ENCODE results near the gene IFRD1.
A peak's percentile ranks its signal among the peaks of the same experiment; 100 is the strongest.

The IFRD1 gene

DNA sequence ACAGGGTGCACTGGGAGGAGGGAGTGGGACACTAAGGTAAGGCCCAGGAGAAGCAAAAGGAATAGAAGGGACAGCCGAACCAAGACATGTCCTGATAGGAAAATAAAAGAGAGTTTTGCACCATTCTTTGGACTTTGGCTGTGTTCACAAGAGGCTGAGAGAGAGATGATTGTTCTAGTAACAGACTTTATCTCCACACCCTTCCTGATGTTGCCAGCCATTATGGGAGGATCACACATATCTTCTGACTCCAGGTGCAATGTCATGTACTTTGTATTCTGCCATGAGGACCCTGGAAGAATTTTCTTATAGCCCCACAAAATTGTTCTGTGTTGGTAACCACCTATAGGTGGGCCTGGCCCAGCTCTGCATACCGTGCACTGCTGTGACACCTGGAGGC, 41.9 kb downstream of the IFRD1 start:
- no peak for DNase-seq

- DNase-seq = no peak
These were observed 44.4 kb downstream of the IFRD1 start for GRCh38 chr7:112494656-112495055.

DNA sequence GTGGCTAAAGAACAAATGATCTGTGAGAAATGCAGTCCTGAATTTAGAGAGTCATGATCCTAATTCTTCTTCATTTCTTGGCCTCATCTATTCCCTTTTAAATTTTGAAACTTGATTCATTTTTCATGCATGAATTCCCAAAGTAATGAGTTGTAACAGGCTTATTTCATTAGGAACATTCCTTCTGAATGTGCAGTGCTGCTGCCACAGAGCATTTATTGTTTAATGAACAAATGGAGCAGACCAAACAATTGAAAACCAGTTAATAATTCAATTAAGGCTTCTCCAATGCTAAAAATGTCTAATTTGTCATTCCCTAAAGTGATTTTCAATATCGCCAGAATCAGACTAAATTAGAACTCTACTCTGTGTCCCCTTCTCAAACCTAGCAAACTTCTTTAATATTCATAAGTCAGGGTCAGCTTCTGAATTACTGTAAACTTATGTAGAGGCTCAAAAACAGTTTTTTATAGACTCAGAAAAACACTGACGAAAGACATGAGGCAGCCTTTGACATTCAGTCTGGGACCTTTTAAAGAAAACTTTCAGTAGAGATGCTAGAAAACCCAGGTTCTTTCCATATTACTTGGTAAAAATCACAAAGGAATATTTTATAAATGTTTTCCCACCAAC, 45.0 kb downstream of the IFRD1 start:
- DNase-seq = no peak

GRCh38 chr7:112495810-112496462, 45.7 kb downstream of the IFRD1 start:
- peak; percentile 67 for DNase-seq

GRCh38 chr7:112497481-112497880, 47.2 kb downstream of the IFRD1 start:
- DNase-seq = no peak

GRCh38 chr7:112500619-112501018, 50.4 kb downstream of the IFRD1 start:
- DNase-seq = no peak

DNA sequence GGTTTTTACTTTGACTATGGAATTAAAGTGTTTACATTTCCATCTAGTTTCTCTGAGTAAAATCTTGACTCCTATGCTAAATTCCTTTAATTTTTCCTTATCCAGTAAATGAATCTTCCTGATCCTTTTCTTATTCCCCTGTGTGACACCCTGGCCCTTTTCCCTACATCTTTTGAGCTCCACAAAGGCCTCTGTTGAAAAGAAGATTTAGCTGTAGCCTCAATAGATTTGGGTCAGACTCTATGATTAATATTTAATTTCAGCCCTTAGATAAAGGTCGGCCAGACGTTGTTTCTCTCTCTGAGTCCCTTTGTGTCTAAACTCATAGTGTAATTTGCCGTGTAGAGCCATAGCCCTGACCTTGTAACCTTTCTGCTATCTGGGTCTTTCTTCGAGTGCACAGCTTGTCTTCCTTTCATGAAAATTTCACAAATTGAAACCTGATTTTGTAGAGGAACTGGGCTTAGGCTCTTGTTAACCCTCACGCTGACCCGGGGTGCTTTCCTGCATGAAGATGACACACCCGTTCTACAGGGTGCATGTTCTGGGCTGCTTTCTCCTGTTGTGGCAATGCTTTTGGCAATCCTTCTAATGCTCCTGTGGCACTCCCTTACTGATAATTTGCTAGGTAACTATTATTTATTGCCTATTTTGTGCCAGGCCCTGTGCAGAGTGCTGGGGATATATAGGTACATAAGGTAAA, 51.7 kb downstream of the IFRD1 start:
- DNase-seq = peak; percentile 25

GRCh38 chr7:112502700-112503099, 52.4 kb downstream of the IFRD1 start:
- DNase-seq = peak; percentile 57

- no peak for DNase-seq
These were observed 53.2 kb downstream of the IFRD1 start for GRCh38 chr7:112503361-112503972.

DNA sequence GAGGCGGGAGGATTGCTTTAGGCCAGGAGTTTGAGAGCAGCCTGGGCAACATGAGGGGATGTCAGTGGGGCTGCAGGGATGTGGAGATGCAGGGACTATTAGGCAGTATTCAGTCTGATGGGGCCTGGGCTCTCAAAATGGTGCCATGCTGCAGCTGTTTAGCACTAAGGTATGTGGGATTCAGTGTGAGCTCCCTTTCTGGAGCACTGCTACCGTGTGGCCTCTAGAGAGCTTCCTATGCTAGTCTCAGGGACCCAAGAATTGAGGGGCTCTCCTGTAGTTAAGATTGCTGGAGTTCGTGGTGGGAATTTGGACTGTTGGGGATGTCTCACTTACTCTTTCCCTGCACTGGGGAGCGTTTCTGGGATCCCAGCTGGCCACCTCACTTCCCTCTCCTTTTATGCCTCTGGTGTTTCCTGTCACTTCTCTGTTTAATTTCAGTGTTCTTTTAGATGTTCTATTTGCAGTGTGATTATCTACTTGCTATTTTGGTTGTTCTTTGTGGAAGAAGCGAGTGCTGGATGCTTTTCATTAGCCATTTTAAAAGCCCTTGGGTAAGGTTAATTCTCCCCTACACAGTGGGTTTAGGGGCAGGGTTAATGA, 53.9 kb downstream of the IFRD1 start:
- DNase-seq = peak; percentile 35

DNA sequence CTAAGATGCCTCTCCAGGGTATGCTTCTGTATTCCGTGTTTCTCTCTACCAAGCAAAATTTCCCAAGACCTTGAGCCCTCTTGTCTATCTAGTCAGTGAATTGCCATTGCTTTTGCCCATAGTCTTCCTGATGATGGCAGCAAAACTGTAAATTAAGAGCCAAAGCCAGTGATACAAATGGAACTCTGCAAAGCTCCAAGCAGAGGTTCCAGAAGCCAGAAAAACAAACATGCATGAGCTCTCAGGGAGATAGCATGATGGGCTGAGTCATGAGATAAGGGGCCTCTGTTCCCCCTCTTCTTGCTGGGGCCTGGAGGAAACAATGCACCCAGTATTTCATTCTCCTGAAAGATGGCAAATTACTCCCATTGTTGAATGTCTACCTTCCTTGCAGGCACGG, 55.2 kb downstream of the IFRD1 start:
- peak; percentile 37 for DNase-seq

GRCh38 chr7:112508404-112508803, 58.1 kb downstream of the IFRD1 start:
- DNase-seq = no peak

GRCh38 chr7:112509402-112509801, 59.1 kb downstream of the IFRD1 start:
- DNase-seq = peak; percentile 24

DNA sequence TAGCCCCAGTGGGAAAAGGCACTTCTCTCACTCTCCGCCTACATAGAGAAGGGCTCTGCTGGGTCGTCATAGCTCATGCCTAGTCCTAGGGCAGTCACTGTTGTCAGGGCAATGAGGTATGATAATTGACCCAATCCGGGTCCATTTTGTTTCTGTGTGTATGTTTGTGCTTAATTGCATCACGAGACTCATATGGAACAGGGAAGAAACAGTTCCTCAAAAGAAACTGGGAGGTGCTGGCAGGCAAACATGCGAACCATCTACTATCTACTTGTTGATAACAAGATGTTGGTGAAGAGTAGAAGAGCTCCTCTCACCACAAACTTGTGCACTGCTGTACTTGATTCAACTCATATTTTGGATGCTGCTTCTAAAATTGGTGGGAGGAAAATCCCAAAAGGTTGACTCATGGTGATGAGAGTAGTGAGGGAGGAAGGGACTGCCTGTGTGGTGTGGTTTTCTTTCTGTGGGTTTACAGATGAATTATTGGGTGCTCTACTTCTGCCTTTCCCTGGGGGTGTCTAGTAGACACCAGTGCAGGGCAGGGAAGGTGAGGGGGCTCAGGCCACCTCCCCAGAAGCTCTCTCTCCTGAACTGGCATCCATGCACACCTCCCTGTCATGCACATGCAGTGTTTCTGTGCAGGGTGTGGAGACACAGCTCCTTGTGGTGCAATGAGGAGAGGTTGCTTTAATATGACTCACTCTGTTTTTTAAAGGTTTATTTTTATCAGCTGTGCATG, 59.9 kb downstream of the IFRD1 start:
- DNase-seq = peak; percentile 41

DNA sequence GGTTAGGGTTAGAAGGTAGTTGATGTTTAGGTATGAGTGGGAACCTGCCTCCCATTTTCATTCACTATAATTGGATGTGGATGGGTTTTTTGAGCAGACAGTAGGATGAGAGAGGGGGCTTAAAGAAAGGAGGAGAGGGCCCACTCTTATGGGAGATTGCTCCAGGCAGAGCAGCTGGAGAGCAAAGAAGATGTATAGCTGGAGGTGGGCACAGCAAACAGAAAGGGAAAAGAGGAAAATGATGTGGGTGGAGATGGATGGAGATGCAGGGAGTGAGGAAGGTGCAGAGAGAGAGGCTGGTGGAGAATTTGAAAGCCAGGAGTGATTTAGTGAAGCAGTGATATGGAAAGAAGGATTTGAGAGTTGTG, 60.5 kb downstream of the IFRD1 start:
- no peak for DNase-seq

GRCh38 chr7:112511451-112512202, 61.4 kb downstream of the IFRD1 start:
- peak; percentile 35 for DNase-seq

GRCh38 chr7:112512451-112513210, 62.4 kb downstream of the IFRD1 start:
- no peak for DNase-seq

DNA sequence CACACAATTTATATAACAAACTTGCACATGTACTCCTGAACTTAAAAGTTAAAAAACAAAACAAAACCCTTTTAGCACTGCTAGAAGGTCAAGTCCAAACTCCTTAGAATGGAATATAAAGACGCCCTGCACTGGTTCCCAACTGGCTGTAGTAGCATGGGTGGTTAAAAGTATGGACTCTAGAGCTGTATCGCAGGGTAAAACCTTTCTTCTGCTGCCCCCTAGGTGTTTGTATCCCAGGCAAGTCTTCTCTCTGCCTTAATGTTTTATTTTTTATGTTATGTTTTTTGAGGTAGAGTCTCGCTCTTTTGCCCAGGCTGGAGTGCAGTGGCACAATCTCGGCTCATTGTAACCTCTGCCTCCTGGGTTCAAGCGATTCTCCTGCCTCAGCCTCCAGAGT, 65.7 kb downstream of the IFRD1 start:
- DNase-seq = no peak

GRCh38 chr7:112516418-112516817, 66.2 kb downstream of the IFRD1 start:
- DNase-seq = peak; percentile 20

- DNase-seq = peak; percentile 24
These were observed 67.2 kb downstream of the IFRD1 start for GRCh38 chr7:112517487-112517886.

DNA sequence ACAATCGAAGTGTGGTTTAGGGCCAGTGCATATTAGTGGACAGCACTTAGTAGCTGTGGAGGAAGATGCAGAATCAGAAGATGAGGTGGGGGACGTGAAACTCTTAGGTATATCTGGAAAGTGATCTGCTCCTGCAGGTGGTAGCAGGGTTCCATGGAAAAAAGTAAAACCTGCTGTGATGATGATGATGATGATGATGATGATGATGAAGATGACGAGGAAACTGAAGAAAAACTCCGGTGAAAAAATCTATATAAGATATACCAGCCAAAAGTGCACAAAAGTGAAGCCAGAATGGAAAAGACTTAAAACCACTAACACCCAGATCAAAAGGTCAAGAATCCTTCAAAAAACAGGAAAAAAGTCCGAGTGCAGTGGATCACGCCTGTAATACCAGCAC, 70.5 kb downstream of the IFRD1 start:
- DNase-seq = no peak
